KOPT-K1 (cell line): ENCODE results near the gene LNX1.

Experiments
- H3K27ac ChIP-seq: fragments of 200-600 bp; sonication (generic); 2 replicates; pipeline ENCODE4 v1.5.1; 2016; ENCODE audit warnings: antibody characterized with exemption, mild to moderate bottlenecking, low read depth, low read length; ENCODE audit not compliant: poor library complexity, severe bottlenecking
- H3K36me3 ChIP-seq: fragments of 200-600 bp; sonication (generic); 2 replicates; pipeline ENCODE4 v1.5.1; 2017; ENCODE audit warnings: antibody characterized with exemption, mild to moderate bottlenecking, low read length, moderate library complexity; ENCODE audit not compliant: insufficient read depth
- H3K9me3 ChIP-seq: fragments of 200-600 bp; sonication (generic); 2 replicates; pipeline ENCODE4 v1.5.1; 2017; ENCODE audit warnings: antibody characterized with exemption, low read length, mild to moderate bottlenecking; ENCODE audit not compliant: insufficient read depth, poor library complexity, severe bottlenecking

The LNX1 gene

DNA sequence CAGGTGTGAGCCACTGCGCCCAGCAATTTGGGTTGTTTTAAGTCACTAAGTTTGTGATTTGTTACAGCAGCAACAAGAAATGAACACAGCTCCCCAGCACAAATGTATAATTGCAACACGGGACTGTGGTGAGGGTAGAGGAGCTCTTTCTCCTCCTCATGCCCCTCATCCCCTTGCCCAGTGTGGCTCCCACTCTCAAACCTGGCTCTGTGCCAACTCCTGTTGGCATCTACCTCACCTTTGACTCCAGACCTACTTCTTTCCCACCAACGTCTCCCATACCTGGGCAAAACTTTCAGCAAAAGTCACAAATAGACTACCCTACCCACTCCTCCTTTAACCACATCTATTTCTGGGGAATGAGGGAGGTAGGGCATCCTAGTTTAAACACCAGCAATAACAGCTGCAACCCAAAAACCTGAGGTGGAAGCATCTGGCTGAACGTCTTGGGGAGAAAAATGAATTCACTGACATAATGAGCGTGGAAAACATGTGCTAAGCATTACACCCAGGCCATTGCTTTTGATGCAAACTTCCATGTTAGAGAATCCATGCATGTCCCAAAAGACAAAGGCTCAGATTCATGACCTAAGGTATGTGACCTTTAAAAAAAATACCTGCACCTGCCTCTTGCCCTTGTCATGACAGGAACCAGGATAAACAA lies 19.2 kb downstream of the LNX1 start:
- H3K27ac ChIP-seq, result no peak overlapping the region
- no peaks in the 10 kb centered on the region for H3K36me3 ChIP-seq
- H3K9me3 ChIP-seq, result no peaks in the 10 kb centered on the region

DNA sequence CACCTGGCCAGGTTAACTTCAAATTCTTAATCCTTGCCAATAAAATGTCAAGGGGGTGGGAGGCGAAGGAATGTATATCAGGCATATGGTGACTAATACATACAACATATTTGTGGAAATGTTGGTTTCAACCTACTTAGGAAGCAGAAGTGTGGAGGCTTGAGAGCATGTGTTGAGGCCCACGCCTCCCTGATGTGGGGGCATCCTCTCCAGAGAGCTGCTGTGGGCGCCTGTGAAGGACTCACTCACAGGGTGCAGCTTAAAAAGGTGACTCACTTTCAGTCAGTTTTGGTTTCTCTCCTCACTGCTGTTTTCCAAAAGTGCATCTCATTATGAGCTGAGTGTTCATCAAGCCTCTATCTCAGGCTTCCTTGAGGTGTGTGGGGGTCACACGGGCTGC lies 27.5 kb downstream of the LNX1 start:
- Histone ChIP-seq H3K9me3 (no peaks in the 10 kb centered on the region), H3K27ac (no peak overlapping the region), H3K36me3 (no peaks in the 10 kb centered on the region)

DNA sequence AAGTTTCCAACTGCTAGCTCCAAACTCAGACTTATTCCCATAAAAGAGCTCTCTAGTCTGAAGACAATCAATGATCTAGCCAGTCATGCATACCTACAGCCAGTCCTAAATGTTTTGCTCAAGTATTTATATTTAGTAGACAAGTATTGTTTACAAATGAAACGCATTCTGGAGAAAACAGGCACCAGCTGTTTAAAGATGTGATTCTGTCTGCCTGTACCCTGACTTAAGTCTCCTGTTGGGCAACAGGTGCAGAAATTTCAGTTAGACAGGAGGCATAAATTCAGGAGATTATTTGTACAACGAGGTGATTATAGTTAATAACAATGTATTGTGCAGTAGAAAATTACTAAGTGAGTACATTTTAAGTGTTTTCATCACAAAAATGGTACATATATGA lies 28.9 kb downstream of the LNX1 start:
- no peak overlapping the region for H3K27ac ChIP-seq
- H3K9me3 ChIP-seq, result no peaks in the 10 kb centered on the region
- H3K36me3 ChIP-seq, result no peaks in the 10 kb centered on the region

DNA sequence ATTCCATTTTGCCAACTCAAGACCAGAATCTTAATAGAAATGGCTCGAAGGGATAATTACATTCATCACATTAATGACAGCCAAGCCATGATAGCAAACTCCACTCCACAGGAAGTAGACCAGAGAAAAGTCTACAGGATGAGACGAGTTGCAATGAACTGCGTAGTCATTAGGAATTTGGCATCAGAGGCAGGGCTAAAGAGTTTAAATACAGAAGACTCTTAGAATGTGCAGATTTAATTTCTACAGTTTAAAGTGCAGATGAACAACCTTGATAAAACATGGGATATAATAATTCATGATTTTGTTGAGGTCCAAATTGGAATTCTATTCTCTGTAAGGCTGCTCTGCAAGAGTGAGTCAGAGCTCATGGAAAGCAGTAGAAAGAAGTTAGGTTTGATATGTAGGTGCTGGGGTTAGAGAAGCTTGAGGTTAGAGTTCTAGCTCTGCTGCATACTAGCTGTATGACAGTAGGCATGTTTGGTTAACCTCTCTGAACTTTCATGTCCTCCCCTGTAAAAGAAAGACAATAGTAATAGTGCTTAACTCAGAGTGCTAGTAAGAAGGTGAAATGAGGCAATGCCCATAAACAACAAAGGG lies 32.2 kb downstream of the LNX1 start:
- Histone ChIP-seq H3K36me3 (no peaks in the 10 kb centered on the region), H3K9me3 (no peaks in the 10 kb centered on the region), H3K27ac (no peak overlapping the region)

DNA sequence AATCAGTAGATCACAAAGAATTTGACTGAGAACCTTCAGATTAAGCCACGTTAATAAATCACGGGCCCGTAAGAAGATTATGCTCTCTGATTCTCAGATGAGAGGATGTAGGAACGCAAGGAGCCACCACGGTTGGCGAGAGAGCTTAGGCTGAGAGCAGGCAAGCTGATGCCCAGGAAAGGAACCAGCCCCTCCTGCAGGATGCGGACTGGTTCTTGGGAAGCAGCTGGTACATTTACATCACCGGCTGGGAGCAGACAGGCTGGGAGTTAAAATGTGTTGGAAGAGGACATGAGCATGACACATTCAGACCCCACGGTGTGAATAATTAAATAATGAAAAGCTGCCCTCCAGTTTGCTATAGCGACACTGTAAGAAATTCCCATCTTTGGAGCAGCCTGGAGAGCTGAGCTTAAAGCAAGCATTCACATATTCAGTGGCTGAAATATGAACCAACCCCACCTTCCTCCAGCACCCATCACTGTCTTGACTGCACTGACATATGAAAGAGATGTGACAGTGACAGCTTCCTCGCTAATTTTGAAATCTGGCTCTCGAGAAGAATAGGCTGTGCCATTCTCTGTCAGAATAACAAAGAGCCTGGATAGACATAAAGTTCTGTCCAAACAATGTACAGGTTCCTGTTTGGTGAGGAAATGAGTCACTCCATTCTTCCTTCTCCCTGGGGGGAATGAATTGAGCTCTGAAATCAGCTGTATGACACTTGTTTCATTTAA lies 33.1 kb downstream of the LNX1 start:
- Histone ChIP-seq H3K36me3 (no peaks in the 10 kb centered on the region), H3K27ac (no peak overlapping the region), H3K9me3 (no peaks in the 10 kb centered on the region)

DNA sequence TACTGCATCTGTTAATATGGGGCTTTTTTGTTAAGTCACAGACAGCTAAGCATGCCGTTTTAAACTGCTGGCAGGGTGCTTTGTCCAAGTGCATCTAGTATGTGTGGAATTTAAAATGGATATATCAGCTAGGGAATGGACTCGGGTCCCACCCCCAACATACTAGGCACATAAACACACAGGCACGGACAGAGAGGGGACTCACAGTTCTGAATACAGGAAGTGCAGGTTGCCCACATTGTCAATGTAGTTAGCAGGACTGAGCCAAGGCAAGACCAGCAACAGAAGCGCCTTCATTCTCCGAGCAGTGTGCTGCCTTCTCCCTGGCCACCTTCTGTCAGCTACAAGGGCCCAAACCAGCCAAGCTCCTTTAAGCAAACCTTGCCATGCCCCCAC lies 33.6 kb downstream of the LNX1 start:
- Histone ChIP-seq H3K27ac (no peak overlapping the region), H3K36me3 (no peaks in the 10 kb centered on the region), H3K9me3 (no peaks in the 10 kb centered on the region)

DNA sequence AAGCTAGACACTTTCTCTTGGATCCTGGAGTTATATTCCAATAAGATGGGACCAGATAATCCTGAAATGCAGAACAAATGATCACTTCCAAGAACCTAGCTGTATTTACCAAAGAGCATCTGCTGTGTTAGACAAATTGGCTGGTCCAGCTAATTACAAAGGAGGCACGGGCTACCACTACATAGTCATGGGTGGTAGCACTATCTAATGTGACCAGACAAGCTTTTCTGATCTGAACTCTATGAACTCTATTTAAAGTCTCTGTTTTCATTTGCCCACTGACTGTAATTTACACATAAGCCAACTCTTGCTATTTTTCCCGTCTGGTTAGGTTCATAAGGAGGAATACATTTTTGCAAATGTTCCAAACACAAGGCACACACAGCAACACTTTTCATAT lies 34.6 kb downstream of the LNX1 start:
- H3K9me3 ChIP-seq, result no peaks in the 10 kb centered on the region
- H3K36me3 ChIP-seq, result no peaks in the 10 kb centered on the region
- H3K27ac ChIP-seq, result no peak overlapping the region

DNA sequence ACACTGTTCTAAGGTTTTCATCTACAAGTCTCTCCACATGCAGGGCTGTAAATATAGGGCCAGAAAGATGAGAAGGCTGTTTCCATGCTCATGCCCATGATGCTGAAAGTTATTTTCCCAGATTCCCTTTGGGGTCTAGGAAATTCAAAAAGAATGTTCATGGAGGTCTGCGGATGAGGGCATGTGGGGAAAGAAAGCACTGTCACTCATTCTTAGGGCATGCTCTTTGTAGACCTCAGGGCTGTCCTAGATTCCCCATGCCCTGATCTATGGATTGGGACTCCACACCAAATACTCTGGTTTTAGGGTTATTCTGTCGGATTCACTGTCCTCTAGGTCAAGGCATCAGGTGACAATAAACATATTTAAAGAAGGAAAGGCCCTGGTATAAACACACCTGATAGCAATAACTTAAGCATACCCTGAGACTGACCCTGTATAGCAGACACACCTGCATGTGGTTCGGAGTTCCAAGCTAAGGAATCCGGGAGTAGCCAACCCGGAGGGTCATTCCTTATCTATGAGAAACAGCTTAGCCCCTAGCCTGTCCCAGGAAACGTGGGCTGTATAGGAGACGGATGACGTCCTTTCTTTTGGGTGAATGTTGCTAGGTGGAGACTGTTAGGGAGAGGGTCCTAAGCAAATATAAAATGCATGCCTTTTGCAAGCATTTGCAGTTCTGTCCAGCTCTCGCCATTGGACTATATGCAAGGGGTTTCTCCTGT lies 37.6 kb downstream of the LNX1 start:
- Histone ChIP-seq H3K9me3 (no peaks in the 10 kb centered on the region), H3K27ac (no peak overlapping the region), H3K36me3 (no peaks in the 10 kb centered on the region)

DNA sequence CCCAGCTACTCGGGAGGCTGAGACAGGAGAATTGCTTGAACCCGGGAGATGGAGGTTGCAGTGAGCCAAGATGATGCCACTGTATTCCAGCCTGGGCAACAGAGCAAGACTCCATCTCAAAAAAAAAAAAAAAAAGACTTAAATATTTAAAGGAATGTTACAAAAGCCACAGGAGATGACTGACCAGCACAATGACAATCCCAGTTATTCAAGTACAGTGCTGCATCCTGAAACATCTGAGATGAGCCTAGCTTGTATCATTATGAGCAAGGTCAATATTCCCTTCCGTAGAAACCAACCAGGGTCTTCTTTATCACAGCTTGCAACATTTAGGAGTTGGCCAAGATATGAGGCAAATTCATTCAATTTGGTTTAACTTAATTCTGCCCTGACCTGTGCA lies 38.6 kb downstream of the LNX1 start:
- Histone ChIP-seq H3K36me3 (no peaks in the 10 kb centered on the region), H3K27ac (no peak overlapping the region)

DNA sequence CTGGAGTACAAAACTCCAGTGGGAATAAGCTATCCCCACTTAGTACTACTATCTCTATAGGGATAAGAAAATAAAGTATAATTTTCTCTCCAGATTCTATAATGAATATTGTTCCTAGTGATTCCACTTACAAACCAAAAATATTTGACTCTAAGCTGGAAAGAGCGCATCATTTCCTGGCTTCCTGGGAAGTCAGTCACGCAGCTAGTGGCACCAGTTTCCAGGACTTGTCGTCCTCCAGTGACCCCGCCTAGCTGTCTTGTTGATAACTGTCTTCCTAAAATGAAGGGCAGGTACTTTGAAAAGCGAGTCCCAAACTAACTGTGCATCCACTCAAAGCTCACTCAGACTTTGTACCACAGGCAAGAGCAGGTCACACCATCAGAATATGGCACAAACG lies 39.3 kb downstream of the LNX1 start:
- Histone ChIP-seq H3K9me3 (no peaks in the 10 kb centered on the region), H3K27ac (no peak overlapping the region), H3K36me3 (no peaks in the 10 kb centered on the region)

More for the DNA sequence above, 38.6 kb downstream of the LNX1 start:
- no peaks in the 10 kb centered on the region for H3K9me3 ChIP-seq

DNA sequence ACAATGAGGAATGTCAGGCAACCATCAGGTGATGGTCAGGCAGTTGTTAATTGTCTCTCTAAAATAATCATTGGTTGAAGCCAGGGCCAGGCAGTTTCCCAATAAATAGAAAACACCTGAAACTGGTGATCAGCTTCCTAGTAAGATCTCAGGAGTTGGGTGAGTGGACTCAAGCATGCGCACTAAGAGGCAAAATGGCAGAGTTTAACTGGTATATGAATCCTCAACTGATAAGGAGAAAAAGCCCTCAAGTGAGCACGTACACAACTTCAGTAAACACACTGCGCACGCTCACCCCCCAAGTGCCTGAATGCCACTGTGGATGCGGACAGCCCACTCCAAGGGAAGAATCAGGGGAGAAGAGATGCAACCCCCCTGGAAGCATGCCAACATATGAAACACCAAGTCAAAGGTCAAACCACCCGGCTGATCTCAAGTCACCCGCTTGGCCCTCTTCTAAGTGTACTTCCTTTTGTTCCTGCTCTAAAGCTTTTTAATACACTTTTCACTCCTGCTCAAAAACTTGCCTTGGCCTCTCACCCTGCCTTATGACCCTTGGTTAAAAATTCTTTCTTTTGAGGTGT lies 39.9 kb downstream of the LNX1 start:
- Histone ChIP-seq H3K36me3 (no peaks in the 10 kb centered on the region), H3K9me3 (no peaks in the 10 kb centered on the region), H3K27ac (no peak overlapping the region)

DNA sequence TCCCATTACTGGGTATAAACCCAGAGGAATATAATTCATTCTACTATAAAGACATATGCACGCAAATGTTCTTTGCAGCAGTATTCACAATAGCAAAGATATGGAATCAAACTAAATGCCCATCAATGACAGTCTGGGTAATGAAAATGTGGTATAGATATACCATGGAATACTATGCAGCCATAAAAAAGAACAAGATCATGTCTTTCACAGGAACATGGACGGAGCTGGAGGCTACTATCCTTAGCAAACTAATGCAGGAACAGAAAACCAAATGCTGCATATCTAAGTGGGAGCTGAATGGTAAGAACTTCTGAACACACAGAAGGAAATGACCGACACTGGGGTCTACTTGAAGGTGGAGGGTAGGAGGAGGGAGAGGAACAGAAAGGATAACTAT lies 42.6 kb downstream of the LNX1 start:
- H3K27ac ChIP-seq, result no peak overlapping the region
- no peaks in the 10 kb centered on the region for H3K9me3 ChIP-seq
- no peaks in the 10 kb centered on the region for H3K36me3 ChIP-seq

DNA sequence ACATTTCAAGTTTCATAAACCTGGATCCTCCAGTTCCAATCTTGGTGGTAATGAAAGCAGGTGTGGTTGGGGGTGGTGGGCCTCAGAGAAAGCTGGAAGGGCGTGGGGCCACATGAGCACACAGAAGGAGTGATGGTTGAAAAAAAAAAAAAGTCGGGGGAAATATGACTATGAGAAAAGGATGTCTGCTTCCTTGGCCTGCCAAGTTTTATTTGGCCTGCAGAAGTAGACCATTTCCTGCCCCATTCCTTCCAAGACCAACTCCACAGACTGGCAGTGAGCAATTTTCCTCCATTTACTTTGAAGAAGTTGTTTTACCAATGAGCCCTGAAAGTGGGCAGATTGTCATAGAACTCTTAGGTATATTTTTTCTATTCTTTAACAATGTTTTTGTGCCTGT lies 43.3 kb downstream of the LNX1 start:
- no peak overlapping the region for H3K27ac ChIP-seq
- no peaks in the 10 kb centered on the region for H3K9me3 ChIP-seq
- H3K36me3 ChIP-seq, result no peaks in the 10 kb centered on the region

DNA sequence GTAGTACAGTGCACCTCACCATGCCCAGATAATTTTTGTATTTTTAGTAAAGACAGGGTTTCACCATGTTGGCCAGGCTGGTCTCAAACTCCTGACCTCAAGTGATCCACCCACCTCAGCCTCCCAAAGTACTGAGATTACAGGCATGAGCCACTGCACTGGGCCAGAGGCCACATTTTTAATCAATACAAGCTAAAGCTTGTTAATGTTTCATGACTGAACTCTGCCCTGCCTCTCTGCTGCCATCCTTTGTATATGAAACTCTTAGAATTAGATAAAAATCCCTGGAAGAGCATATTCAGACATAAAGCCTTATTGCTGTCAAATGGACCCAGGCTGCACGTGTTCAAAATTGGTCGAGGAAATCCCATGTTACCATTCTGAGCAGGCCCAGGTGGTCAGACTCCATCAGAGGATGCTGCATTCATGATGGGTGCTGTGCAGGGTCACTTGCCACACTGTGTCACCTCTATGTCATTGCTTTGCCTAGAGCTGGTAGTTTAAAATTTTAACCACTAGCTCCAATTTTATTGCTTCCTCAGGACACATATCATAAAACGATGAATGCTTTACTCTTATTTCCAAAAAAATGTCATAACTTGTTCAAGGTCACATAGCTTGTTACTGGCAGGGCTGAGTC lies 45.2 kb downstream of the LNX1 start:
- H3K9me3 ChIP-seq, result no peaks in the 10 kb centered on the region
- no peak overlapping the region for H3K27ac ChIP-seq
- H3K36me3 ChIP-seq, result no peaks in the 10 kb centered on the region

DNA sequence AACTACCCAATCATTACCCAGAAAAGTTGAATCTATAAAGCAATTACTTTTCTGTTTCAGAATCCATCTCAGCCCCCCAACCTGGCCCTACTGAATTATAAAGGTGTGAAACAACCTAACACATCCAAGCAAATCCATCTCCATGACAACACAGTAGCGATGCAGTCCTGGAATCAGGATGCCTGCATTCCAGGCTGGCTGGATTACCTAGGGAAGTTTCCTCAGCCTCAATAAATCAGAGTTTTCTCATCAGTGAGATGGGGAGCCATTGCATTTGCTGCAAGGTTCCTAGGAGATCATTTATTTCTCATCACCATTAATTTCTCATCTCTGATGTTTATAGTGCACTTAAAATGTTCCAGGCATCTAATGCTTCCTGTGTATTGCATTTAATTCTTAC lies 46.0 kb downstream of the LNX1 start:
- Histone ChIP-seq H3K36me3 (no peaks in the 10 kb centered on the region), H3K27ac (no peak overlapping the region), H3K9me3 (no peaks in the 10 kb centered on the region)
